Measurements from ENCODE around the gene KPNB1.

The KPNB1 gene

GRCh38 chr17:47686276-47686635 lies 36.5 kb downstream of the KPNB1 start:
- TF ChIP-seq CTCF (IDR thresholded peaks at IDR 0.05; ENCODE audit: low read depth, low read length), result no peak
- DNase-seq (ENCODE audit: extremely low read depth, low read depth), result peak; percentile 60

GRCh38 chr17:47686664-47687327 lies 37.1 kb downstream of the KPNB1 start:
- TF ChIP-seq CTCF (IDR thresholded peaks at IDR 0.05; ENCODE audit: low read depth, low read length), result no peak
- DNase-seq (ENCODE audit: extremely low read depth, low read depth), result no peak

GRCh38 chr17:47687328-47687690 lies 37.6 kb downstream of the KPNB1 start:
- no peak for DNase-seq (ENCODE audit: extremely low read depth, low read depth)

GRCh38 chr17:47687748-47688147 lies 38.0 kb downstream of the KPNB1 start:
- no peak for TF ChIP-seq CTCF (IDR thresholded peaks at IDR 0.05; ENCODE audit: low read depth, low read length)
- no peak for DNase-seq (ENCODE audit: extremely low read depth, low read depth)

More at GRCh38 chr17:47687328-47687690, 37.6 kb downstream of the KPNB1 start:
- TF ChIP-seq CTCF (IDR thresholded peaks at IDR 0.05; ENCODE audit: low read depth, low read length), result no peak

GRCh38 chr17:47690121-47690520 lies 40.4 kb downstream of the KPNB1 start:
- DNase-seq (ENCODE audit: extremely low read depth, low read depth), result no peak
- TF ChIP-seq CTCF (IDR thresholded peaks at IDR 0.05; ENCODE audit: low read depth, low read length), result no peak

GRCh38 chr17:47692137-47692894 lies 42.6 kb downstream of the KPNB1 start:
- TF ChIP-seq CTCF (IDR thresholded peaks at IDR 0.05; ENCODE audit: low read depth, low read length), result no peak
- DNase-seq (ENCODE audit: extremely low read depth, low read depth), result no peak

GRCh38 chr17:47692895-47693730 lies 43.4 kb downstream of the KPNB1 start:
- no peak for DNase-seq (ENCODE audit: extremely low read depth, low read depth)
- no peak for TF ChIP-seq CTCF (IDR thresholded peaks at IDR 0.05; ENCODE audit: low read depth, low read length)

Measured in AG09319 (cell line).